Chondrocyte (in vitro differentiated cells): ENCODE results near the gene RPTOR. TPM values are rescaled to one million over a fixed set of nuclear protein-coding genes. Genes with fewer than 3 reads are reported as not detected.

Source experiments
- DNase-seq: peaks from one replicate; pipeline ENCODE4 v3.0.0; 2021; ENCODE audit warnings: mixed read lengths, low spot score
- H3K27ac Mint-ChIP-seq: one replicate; pipeline ENCODE4 v1.8.0; 2021; ENCODE audit warnings: mild to moderate bottlenecking, moderate library complexity, mixed read lengths; ENCODE audit not compliant: unreplicated experiment
- H3K27me3 Mint-ChIP-seq: 2 replicates; pipeline ENCODE4 v1.8.0; 2021; ENCODE audit warnings: low read depth, mixed read lengths
- H3K36me3 Mint-ChIP-seq: 2 replicates; pipeline ENCODE4 v1.8.0; 2021; ENCODE audit warnings: low read depth, mixed read lengths
- H3K4me1 Mint-ChIP-seq: 2 replicates; pipeline ENCODE4 v1.8.0; 2021; ENCODE audit warnings: low read depth, mild to moderate bottlenecking, mixed read lengths
- H3K4me3 Mint-ChIP-seq: one replicate; pipeline ENCODE4 v1.8.0; 2021; ENCODE audit warnings: mild to moderate bottlenecking, moderate library complexity, mixed read lengths; ENCODE audit not compliant: unreplicated experiment
- H3K9me3 Mint-ChIP-seq: 2 replicates; pipeline ENCODE4 v1.8.0; 2021; ENCODE audit warnings: low read depth, mixed read lengths
- CTCF ChIP-seq: fragments of 200-600 bp; sonication (generic); IDR thresholded peaks from 2 replicates; pipeline ENCODE4 v1.5.0; 2021; ENCODE audit warnings: antibody characterized with exemption, mild to moderate bottlenecking, moderate library complexity
- total RNA-seq: library from RNA; stranded (reverse); gene quantifications from 3 replicates; pipeline ENCODE4 v1.2.1, GENCODE V29; 2021

The RPTOR gene
- total RNA-seq, 1 donor from 2014 or later: 30.9 TPM

- Mint-ChIP-seq H3K36me3 (peaks cover 10% of the 10 kb centered on the region), H3K27me3 (no peaks in the 10 kb centered on the region), H3K9me3 (peaks cover 13% of the 10 kb centered on the region), H3K27ac (no peak overlapping the region), H3K4me1 (peaks cover 45% of the 10 kb centered on the region), H3K4me3 (no peak overlapping the region)
- DNase-seq: no peak
- TF ChIP-seq CTCF: no peak
Observed at GRCh38 chr17:80653856-80654255, 109.2 kb downstream of the RPTOR start.

- no peak overlapping the region for H3K27ac Mint-ChIP-seq
- H3K4me3 Mint-ChIP-seq: no peak overlapping the region
- no peak for DNase-seq
- TF ChIP-seq CTCF: no peak
- peaks cover 30% of the 10 kb centered on the region for H3K4me1 Mint-ChIP-seq
- peaks cover 13% of the 10 kb centered on the region for H3K9me3 Mint-ChIP-seq
- no peaks in the 10 kb centered on the region for H3K27me3 Mint-ChIP-seq
- H3K36me3 Mint-ChIP-seq: peaks cover 11% of the 10 kb centered on the region
Observed at GRCh38 chr17:80655608-80656007, 111.0 kb downstream of the RPTOR start.

GRCh38 chr17:80656590-80656989 is 112.0 kb downstream of the RPTOR start:
- Mint-ChIP-seq H3K9me3 (peaks cover 13% of the 10 kb centered on the region), H3K27ac (no peak overlapping the region), H3K36me3 (peaks cover 10% of the 10 kb centered on the region), H3K4me1 (peaks cover 23% of the 10 kb centered on the region), H3K27me3 (no peaks in the 10 kb centered on the region), H3K4me3 (no peak overlapping the region)
- DNase-seq: no peak
- no peak for TF ChIP-seq CTCF

- Mint-ChIP-seq H3K4me3 (no peak overlapping the region), H3K36me3 (peaks cover 10% of the 10 kb centered on the region), H3K27me3 (no peaks in the 10 kb centered on the region), H3K27ac (no peak overlapping the region), H3K9me3 (peaks cover 13% of the 10 kb centered on the region), H3K4me1 (peaks cover 19% of the 10 kb centered on the region)
- TF ChIP-seq CTCF: no peak
- DNase-seq: no peak
Observed at GRCh38 chr17:80657561-80657960, 112.9 kb downstream of the RPTOR start.

GRCh38 chr17:80658821-80659220 is 114.2 kb downstream of the RPTOR start:
- Mint-ChIP-seq H3K27ac (peak overlapping the region; percentile 11), H3K9me3 (peaks cover 13% of the 10 kb centered on the region), H3K27me3 (no peaks in the 10 kb centered on the region), H3K4me3 (no peak overlapping the region), H3K36me3 (peaks cover 10% of the 10 kb centered on the region), H3K4me1 (peaks cover 13% of the 10 kb centered on the region)
- TF ChIP-seq CTCF: no peak
- DNase-seq: no peak
